ENCODE results near the gene SRCIN1.

The SRCIN1 gene

DNA sequence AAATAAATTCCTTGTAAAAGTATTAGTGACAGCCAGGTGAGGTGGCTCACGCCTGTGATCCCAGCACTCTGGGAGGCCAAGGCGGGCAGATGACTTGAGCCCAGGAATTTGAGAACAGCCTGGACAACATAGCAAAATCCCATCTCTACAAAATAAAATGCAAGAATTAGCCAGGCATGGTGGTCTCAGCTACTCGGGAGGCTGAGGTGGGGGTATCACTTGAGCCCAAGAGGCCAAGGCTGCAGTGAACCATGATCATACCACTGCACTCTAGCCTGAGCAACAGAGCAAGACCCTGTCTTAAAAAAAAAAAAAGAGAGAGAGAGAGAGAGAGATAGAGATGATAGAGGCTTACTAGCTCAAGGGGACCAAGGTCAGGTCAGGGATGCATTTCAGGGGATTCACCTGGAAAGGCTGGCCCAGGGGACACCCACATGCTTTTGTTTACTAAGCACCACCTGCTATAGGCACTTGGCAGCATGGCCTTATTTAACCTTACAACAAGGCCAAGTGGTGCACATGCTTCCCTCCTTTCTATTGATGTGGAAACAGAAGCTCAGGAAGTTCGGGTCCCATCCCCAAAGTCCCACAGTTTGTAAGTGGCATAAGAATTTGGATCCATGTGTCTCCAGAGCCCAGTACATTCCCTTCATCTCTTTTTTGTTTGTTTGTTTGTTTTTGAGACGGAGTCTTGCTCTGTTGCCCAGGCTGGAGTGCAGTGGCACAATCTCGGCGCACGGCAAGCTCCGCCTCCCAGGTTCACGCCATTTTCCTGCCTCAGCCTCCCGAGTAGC lies 12.4 kb upstream of the SRCIN1 start:
- no peak for DNase-seq (ENCODE audit: extremely low read depth in 1 of 2, low read depth in 1 of 2)

DNA sequence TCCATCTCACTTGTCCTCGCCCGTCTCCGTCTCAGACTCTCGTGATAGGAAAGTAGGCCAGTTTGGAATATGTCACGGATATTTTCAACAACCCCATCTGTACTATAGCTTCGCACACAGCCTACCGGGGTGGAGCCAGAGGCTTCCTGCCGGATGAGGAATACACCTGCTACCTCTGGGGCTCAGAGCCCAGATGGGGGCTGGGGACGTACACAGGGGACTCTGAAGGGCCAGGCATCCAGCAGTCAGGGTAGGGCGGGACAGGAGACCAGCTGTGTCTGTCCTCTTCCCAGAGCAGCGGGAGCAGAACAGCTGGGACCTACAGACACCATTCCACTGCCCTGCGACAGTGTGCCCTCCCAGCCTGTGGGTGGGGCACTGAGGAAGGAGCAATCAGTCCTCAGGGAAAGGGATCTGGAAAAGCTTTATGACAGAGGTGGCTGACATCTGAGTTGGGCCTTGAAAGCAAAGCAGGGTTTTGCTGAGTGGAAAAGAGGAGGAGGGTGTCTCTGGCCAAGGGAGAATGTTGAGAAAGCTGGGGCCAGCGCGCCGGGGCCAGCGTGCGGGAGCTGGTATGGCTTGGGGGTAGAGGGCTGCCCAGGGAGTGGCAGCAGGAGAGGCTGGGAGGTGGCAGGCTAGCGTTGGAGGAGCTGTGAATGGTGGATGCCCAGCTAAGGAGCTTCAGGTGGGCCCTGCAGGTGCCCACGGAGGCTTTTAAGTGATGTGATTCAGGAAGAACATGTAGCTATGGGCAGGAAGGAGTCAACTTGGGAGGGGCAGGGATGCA lies 11.5 kb upstream of the SRCIN1 start:
- no peak for DNase-seq (ENCODE audit: extremely low read depth in 1 of 2, low read depth in 1 of 2)

DNA sequence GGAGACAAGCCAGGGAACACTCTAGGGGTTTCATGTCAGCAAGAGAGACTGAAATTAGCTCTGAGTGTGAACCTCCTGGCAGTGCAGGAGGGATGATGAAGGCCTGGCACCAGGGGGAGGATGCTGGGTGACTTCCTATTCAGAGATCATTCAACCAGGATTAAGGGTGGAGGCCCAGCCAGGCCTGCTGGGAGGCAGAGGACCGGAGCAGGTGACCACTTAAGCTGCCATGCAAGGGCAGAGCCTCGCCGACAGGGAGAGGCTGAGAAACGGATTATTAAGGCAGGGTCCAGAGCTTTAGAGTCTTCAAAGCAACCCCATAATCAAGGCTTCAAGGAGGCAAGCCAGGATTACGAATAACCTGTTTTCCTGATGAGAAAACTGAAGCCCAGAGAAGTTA lies 10.6 kb upstream of the SRCIN1 start:
- DNase-seq (ENCODE audit: extremely low read depth in 1 of 2, low read depth in 1 of 2): no peak

DNA sequence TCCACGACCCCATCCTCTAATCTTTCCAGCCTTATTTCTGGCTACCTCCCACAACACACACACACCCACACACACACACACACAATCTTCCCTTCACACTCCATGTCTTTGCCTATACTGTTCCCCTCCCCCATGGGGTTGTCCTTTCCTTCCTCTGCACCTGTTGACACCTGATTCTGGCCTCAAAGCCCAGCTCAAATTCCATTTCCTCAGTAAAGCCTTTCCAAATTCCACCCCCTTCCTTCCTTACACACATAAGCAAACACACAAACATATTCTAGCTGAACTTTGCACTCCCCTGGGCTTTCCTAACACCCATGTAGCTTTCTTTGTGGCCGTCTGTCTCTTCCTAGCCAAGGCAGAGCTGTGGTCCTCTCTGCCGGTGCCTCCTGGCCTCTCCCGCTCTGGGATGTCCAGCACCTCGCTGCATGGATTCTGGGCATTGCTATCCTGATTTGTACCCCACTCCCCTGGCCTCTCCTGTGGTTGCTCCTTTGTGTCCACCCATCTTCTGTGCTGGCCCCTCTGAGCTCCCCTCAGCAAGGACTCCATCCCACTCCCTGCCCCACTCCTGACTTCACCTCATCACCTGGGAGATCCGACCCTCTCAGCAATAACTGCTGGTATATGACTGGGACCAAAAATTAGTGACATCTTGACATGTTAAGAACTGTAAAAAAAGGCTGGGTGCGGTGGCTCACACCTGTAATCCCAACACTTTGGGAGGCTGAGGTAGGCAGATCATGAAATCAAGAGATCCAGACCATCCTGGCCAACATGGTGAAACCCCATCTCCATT lies 8.4 kb upstream of the SRCIN1 start:
- DNase-seq (ENCODE audit: extremely low read depth in 1 of 2, low read depth in 1 of 2): no peak

DNA sequence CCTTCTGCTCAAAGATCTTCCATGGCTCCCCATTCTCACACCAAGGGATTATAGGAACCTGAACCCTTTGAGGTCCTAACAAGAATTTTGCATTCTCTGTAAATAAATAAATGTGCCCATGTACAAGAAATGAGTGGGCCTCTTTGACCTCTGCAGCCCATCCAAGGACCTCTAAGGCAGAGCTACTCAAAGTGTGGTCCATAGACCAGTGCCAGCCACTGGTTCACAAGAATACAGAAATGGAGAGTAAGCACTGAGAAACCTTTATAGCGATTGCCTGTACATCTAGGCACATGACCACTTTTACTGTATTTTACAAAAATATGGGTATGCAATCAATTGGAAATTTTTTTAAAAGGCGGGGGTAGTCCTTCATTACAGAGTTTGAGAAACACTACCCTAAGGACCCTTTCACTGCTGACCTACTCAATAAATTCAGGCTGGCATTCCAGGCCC lies 7.8 kb upstream of the SRCIN1 start:
- no peak for DNase-seq (ENCODE audit: extremely low read depth in 1 of 2, low read depth in 1 of 2)

DNA sequence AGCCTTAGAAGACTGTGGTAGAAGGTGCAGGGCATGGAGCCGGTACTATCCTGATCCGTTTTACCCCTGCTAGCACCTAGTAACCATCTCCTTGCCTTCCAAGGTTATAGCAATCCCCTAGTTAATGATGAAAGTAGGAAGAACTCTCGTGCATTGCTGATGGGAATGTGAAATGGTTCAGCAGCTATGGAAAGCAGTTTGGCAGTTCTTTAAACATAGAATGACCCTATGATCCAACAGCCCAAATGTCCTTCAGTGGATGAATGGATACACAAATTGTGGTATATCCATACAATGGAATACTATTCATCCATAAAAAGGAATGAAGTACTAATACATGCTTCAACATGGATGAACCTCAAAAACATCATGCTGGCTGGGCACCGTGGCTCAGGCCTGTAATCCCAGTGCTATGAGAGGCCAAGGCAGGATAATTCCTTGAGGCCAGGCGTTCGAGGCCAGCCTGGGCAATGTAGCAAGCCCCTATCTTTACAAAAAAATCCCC lies 6.2 kb upstream of the SRCIN1 start:
- no peak for DNase-seq (ENCODE audit: extremely low read depth in 1 of 2, low read depth in 1 of 2)

DNA sequence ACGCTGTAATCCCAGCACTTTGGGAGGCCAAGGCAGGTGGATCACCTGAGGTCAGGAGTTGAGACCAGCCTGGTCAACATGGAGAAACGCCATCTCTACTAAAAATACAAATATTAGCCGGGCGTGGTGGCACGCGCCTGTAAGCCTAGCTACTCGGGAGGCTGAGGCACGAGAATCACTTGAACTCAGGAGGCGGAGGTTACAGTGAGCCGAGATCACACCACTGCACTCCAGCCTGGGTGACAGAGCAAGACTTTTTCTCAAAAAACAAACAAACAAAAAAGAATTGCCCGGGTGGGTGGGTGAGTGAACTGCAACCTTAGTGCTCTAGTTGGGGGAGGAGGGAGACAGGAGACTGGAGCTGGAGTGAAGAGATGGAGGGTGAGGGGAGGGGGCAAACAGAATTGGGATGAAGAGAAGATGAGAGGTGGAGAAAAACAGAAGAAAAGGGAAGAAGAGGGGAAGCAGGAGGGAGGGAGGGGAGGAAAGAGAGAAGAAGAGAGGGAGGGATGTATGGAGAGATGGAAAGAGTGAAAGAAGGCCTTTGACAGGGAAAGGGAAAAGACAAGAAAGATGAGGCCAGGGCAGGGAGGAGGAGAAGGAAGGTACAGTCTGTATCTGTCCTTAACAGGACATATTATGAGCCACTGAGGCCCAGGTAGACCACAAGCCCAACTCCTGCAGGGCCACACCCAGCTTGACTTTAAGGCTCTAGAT lies 5.5 kb upstream of the SRCIN1 start:
- DNase-seq (ENCODE audit: extremely low read depth in 1 of 2, low read depth in 1 of 2): no peak

DNA sequence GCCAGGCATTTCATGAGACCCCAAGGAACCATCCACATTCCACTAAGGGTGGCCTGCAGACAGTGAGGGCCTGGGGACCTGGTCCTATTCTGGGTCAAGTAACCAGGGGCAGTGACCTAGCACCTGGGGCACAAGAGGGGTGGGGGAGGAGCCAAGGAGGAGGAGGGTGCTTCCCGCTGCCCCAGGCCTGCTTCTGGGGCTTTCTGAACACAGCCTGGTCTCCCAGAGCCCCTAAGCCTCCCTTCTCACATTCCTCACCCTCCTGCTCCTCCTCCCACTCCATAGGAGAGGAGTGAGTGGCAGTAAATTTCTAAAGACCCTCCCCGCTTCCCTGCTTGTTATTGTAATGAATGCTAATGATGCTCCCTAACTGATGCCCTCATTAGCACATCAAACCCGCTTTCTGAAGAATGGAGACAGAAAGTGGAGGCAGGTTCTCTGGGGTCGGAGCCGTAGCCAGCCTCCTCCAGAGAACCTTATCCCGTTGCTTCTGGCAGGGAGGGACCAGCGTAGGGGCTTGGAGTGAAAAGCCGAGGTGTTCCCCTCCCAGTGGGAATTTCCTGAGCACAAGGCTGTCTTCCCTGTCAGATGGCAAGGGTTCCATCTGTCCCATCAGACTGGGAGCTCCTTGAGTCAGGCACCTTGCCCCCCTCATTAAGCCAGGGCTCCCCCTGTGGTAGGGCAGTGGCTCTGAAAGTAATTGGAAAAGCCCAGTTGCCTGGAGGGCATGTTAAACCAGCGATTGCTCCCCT lies 3.7 kb upstream of the SRCIN1 start:
- DNase-seq (ENCODE audit: extremely low read depth in 1 of 2, low read depth in 1 of 2): no peak

DNA sequence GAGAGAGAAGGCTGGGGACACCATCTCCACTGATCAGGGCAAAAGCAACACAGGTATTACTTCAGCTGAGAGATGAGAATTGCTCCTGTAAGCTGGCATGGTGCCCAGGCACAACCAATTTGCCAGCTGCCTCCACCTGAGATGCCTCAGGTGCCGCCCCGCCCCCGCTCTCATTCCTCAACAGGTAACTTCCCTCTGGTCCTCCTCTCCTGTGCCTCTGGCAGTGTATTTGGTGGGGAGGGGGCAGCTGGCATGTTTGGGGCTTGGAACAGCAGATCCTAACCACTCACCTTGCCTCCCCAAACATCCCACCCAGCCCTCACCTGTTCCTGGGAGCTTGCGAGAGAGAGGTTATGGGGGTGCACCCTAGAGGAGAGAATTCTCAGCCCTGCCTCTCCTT lies 2.9 kb upstream of the SRCIN1 start:
- no peak for DNase-seq (ENCODE audit: extremely low read depth in 1 of 2, low read depth in 1 of 2)

DNA sequence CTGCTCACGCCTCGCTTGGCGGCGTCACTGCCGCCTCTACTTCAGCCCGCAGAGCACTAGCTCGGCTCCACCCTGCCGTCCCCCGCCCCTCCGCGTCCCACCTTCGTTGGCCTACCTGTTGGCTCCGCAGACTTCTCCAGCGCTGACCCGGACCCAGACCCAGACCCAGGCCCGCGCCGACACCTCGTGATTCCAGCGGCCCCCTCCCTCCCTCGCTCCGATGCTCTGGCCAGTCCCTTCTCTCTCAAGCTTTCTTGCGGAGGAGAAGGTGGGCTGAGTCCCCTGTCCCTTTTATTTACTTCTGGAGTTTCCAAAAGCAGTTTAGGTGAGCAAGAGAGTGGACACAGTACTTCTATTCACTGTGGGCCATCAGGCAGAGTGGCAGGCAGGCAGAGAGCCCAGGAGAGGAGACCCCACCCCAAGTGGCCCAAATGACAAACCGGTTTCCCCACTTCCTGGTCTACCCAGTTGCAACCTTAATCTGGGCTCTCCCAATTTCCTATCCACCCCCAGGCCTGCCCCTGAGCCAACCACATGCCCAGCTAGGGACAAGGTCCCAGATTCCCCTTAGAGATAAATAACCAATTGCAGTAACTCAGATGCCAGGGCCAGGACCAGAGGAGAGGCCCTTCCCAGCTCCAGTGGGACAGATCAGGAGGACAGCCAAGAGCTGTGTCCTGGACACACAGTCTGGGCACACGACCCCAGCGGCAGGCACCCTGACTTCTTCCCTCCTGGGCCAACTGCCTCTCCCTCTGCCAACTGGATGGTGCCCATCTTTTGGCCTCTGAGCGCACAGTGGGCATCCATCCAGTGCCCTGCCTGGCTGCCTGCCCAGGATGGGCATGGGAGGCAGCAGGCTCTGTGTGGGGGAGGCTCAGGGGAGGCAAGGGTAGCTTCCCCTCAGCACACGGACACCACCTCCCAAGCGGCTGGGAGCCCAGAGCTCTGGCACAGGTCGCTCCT lies 1.2 kb upstream of the SRCIN1 start:
- DNase-seq (ENCODE audit: extremely low read depth in 1 of 2, low read depth in 1 of 2): no peak

DNA sequence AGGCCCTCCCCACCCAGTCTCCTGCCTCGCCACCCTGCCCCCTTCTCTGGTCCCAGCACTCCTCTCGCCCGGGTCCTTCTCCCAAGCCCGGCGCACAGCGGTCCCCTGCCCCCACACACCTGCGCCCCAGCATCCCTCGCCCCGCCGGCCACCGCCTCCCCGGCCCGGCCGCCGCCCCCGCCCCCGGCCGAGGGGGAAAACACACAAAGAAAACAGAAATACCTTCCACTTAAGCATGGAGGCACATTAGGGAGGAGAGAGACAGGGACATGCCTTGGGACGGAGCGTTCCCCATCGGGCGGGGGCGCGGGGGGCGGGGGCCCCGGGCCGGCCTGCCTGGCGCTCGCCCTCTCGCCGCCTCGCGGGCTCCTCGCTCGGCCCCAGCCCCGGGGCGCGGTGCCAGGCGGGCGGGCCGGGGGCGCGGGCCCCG lies 326 bp downstream of the SRCIN1 start:
- DNase-seq (ENCODE audit: extremely low read depth in 1 of 2, low read depth in 1 of 2): no peak

DNA sequence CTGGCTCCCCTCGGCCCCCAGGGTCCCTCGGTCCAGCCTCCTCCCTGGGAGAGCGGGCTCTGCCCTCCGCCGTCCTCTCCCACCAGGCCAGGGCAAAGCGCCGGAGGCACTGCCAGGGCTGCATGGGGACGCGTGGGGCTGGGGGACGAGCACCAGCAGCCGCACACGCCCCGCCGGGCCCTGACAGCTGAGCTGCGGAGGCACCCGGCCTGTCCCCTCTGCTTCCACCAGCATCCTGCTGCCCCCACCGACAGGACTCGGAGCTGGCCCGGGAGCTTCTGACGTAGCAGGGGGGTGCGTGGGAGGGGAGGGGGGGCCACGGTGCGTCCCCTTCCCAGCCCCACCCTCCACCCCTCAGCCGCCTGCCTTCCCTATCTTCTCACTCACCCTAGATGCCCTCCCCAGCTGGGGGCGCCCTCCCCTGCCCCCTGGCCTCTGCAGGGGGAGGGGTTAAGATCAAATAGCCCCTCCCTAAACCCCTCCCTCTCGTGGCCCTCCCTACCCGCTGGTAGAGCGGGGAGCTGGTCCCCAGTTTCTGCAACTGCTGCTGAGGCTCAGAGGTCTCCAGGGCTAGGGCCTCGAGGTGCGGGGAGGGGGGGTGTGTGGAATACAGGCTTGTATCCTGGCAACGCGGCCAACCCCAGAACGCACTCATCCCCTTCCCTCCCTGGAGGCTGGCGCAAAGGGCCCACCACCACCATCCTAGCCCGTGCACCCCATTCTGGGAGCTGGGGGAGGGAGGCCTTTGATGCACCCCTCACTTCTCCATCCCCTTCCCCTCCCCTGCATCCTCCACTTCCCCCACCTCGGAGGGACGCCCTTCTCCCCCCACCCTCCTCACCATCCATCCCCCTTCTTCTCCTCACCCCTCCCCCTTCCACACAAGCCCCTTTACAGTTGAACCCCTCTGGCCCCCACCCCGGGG lies 1.0 kb downstream of the SRCIN1 start:
- DNase-seq (ENCODE audit: extremely low read depth in 1 of 2, low read depth in 1 of 2): peak in 1 of 2 donors; percentile 9

DNA sequence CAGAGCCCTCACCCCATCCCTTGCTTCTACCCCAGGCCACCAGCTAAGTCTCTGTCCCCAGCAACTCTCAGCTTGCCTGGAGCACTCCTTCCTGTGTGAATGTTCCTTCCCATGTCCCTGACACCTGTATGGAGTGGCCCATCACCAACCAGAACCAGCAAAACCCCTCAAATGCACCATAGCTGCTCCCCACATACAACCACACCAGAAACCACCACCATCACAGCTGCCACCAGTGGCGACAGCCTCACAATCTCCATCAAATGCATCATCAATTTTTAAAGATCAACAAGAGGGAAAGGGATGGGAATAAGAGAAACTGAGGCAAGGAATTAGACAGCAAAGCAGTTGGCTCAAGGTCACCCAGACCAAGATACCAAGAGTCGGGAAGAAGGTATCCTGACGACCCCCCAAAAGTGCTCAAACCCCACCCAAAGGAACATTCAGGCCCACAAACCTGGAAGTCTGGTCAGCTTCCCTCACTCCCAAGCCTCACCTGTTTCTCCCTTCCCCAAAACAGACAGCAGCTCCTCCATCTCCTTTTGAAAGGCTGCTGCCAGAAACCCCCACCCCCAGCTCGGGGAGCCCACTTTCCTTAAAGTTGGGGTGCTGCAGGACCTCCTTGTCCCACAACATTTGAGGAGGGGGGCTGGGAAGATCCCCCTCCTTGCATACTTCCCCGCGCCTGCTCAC lies 1.8 kb downstream of the SRCIN1 start:
- DNase-seq (ENCODE audit: extremely low read depth in 1 of 2, low read depth in 1 of 2): no peak

DNA sequence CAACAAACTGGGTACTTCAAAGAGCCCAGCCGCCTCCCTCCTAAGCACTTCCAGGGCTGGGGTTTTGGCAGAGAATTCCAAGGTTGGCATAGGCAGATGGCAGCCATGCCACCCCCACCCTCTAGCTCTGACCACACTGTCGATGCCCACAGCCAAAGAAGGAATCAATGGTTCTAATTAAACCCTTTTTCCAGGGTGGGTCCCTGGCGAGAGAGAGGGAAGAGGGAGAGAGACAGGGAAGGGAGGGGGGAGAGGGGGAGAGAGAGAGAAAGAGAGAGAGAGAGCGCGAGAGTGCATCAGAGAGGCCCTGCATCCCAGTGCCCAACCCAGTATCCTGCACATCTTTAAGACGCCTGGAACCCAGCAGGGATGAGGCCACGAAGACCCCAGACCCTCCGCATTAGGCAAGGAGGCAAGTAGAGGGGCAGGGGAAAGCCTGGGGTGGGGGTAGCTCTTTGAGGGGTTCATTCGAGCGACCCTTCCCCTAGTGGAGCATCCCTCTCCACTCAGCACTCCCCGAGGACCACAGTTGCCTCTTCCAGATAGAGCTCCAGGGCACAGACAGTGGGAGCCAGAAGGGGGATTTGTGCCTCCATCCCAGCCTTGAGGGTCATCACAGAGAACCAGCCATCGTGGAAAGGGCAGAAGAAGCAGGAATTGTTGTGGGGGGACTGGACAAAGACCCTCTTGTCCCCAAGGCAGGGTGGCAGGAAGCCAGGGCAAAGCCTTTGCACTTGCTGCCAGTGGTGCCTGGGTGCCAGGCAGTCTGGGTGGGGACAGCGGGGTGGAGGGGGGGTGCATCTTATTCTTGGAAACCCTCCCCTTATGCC lies 2.6 kb downstream of the SRCIN1 start:
- DNase-seq (ENCODE audit: extremely low read depth in 1 of 2, low read depth in 1 of 2): no peak

DNA sequence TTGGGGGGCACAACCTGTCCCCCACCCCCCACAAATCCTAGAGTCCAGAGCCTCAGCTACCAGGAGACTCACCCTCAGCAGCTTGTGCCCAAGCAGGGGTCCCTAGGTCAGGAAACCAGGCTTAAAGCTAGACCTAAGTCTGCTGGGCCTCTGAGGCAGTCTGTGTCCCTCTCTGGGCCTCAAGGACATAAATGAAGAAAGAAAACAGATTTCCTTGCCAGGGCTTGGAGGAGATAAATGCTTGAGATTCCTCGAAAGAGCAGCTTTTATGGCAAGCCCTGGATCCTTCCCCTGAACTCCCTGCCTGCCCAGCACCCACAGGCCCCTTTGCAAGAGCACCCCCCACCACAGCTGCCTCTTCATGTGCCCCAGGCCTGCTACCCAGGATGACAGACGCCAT lies 3.3 kb downstream of the SRCIN1 start:
- no peak for DNase-seq (ENCODE audit: extremely low read depth in 1 of 2, low read depth in 1 of 2)
